HL-60 (cell line): ENCODE results near the gene MMAB.

Experiments used
- DNase-seq, 2 experiments: peaks; one replicate each; pipeline ENCODE4 v3.0.0-alpha.2; 2010 to 2020; ENCODE audit warnings: low read depth in 1 of 2, low spot score in 1 of 2
- H3K27ac ChIP-seq: fragments of 250-450 bp; sonication (Bioruptor Pico); replicated peaks from 2 replicates; pipeline ENCODE4 v1.5.1; 2020; ENCODE audit warnings: mild to moderate bottlenecking, moderate library complexity
- H3K27me3 ChIP-seq: fragments of 250-450 bp; sonication (Bioruptor Pico); 2 replicates; pipeline ENCODE4 v1.5.1; 2021; ENCODE audit warnings: mild to moderate bottlenecking, moderate library complexity; ENCODE audit not compliant: insufficient read depth, poor library complexity, severe bottlenecking
- H3K4me3 ChIP-seq: replicated peaks from 2 replicates; pipeline ENCODE4 v1.5.1; 2011; ENCODE audit warnings: mild to moderate bottlenecking, control low read depth, low read length; ENCODE audit not compliant: insufficient read depth
- GABPA ChIP-seq: IDR thresholded peaks from 2 replicates; pipeline ENCODE4 v1.6.1; 2012; ENCODE audit warnings: low read depth
- POLR2AphosphoS5 ChIP-seq: IDR thresholded peaks from 2 replicates; pipeline ENCODE4 v1.6.1; 2012; ENCODE audit warnings: low read depth
- SPI1 ChIP-seq: IDR thresholded peaks from 2 replicates; pipeline ENCODE4 v1.6.1; 2012; ENCODE audit warnings: low read depth, mild to moderate bottlenecking, borderline replicate concordance
- TF ChIP-seq, protein P1 (sequence below): IDR thresholded peaks from one replicate; pipeline ENCODE4 v1.5.1; 2011; ENCODE audit warnings: low read length, control low read depth, inconsistent platforms; ENCODE audit not compliant: insufficient read depth
- TF ChIP-seq, protein P2 (sequence below): IDR thresholded peaks from 2 replicates; pipeline ENCODE4 v1.6.1; 2012; ENCODE audit warnings: low read depth; ENCODE audit not compliant: insufficient replicate concordance

Gene MMAB

DNA sequence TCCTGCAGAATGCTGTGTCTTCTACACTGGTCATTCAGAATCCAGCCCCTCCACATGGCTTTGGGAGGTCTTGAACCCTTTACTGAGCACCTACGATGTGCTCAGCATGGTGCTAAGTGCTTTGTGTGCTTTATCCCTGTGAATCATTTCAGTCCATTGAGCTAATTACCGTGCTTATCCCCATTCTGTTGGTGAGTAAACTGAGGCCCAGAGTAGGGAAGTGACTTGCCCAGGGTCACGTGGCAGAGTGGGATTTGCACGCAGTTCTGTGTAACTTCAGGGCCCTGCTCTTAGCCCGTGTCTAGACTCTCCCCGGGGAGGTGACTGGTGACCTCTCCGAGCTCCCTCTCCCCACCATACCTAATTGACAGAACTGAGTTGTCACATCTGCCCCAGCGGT, 27.7 kb upstream of the MMAB start:
- TF ChIP-seq SPI1 (no peak), POLR2AphosphoS5 (no peak)
- DNase-seq: no peak
- H3K27me3 ChIP-seq: no peaks in the 10 kb centered on the region

DNA sequence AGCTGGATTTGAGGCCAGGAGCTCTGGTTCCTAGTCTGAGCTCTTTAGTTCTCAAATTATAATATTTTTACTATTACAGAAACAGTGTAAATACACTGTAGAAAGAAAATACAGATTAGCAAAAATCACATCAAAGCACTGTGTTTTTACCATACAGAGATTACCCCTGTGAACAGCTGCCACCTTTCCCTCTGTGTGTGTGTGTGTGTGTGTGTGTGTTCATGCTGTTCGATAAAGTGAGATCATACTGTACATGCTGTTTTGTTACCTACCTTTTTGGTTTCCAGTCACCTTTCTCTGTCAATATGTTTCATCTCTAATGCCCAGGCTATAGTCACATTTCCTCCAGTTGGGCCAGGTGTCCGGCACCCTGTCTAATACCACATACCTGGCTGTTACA, 27.2 kb upstream of the MMAB start:
- no peak for TF ChIP-seq SPI1
- TF ChIP-seq, protein P1, sequence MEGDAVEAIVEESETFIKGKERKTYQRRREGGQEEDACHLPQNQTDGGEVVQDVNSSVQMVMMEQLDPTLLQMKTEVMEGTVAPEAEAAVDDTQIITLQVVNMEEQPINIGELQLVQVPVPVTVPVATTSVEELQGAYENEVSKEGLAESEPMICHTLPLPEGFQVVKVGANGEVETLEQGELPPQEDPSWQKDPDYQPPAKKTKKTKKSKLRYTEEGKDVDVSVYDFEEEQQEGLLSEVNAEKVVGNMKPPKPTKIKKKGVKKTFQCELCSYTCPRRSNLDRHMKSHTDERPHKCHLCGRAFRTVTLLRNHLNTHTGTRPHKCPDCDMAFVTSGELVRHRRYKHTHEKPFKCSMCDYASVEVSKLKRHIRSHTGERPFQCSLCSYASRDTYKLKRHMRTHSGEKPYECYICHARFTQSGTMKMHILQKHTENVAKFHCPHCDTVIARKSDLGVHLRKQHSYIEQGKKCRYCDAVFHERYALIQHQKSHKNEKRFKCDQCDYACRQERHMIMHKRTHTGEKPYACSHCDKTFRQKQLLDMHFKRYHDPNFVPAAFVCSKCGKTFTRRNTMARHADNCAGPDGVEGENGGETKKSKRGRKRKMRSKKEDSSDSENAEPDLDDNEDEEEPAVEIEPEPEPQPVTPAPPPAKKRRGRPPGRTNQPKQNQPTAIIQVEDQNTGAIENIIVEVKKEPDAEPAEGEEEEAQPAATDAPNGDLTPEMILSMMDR: no peak
- no peak for TF ChIP-seq GABPA
- TF ChIP-seq, protein P2, sequence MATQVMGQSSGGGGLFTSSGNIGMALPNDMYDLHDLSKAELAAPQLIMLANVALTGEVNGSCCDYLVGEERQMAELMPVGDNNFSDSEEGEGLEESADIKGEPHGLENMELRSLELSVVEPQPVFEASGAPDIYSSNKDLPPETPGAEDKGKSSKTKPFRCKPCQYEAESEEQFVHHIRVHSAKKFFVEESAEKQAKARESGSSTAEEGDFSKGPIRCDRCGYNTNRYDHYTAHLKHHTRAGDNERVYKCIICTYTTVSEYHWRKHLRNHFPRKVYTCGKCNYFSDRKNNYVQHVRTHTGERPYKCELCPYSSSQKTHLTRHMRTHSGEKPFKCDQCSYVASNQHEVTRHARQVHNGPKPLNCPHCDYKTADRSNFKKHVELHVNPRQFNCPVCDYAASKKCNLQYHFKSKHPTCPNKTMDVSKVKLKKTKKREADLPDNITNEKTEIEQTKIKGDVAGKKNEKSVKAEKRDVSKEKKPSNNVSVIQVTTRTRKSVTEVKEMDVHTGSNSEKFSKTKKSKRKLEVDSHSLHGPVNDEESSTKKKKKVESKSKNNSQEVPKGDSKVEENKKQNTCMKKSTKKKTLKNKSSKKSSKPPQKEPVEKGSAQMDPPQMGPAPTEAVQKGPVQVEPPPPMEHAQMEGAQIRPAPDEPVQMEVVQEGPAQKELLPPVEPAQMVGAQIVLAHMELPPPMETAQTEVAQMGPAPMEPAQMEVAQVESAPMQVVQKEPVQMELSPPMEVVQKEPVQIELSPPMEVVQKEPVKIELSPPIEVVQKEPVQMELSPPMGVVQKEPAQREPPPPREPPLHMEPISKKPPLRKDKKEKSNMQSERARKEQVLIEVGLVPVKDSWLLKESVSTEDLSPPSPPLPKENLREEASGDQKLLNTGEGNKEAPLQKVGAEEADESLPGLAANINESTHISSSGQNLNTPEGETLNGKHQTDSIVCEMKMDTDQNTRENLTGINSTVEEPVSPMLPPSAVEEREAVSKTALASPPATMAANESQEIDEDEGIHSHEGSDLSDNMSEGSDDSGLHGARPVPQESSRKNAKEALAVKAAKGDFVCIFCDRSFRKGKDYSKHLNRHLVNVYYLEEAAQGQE: no peak
- TF ChIP-seq POLR2AphosphoS5: no peak

More for the DNA sequence above, 27.7 kb upstream of the MMAB start:
- Histone ChIP-seq H3K4me3 (no peak overlapping the region), H3K27ac (no peak overlapping the region)

DNA sequence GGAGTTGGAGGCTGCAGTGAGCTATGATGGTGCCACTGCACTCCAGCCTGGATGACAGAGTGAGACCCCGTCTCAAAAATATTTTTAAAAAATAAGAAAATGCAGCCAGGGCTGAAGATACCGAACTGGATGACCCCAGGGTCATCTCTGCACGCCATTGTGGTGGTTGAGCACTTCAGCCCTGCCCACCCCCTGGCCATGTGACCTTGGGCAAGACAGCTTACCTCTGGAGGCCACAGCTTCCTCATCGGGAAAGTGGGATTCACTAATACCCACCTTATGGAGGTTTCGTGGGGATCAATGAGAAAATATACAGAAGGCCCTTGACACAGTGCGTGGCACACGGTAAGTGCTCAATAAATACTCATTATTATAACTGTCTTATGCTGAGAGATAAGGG, 25.8 kb upstream of the MMAB start:
- H3K27ac ChIP-seq: no peak overlapping the region
- DNase-seq: no peak
- TF ChIP-seq SPI1: no peak
- no peak for TF ChIP-seq POLR2AphosphoS5
- TF ChIP-seq GABPA: no peak
- TF ChIP-seq, protein P2: no peak
- TF ChIP-seq, protein P1: no peak

More for the DNA sequence above, 27.2 kb upstream of the MMAB start:
- Histone ChIP-seq H3K27ac (no peak overlapping the region), H3K4me3 (no peak overlapping the region), H3K27me3 (no peaks in the 10 kb centered on the region)
- DNase-seq: no peak

DNA sequence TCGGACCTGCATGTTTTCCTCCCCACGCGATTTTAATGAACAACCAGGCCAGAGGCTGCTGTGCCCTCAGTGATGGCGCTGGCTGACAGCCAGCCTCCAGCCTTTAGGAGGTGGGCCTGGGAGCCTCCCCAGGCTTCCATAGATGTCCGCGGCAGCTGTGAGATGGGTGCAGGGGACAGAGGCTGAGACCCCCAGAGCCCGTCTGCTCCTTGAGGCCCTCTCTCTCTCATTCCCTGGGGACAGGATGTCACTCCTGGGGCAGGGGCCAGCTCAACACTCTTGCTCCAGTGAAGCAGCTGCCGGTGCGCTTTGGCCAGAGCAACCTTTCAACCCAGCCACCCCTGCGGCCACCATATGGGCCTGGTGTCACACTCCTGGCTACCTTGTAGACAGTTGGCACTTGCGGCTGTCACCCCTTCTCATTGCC, 25.1 kb upstream of the MMAB start:
- no peak overlapping the region for H3K27ac ChIP-seq
- DNase-seq: no peak

More for the DNA sequence above, 25.8 kb upstream of the MMAB start:
- H3K4me3 ChIP-seq: no peak overlapping the region
- no peaks in the 10 kb centered on the region for H3K27me3 ChIP-seq

More for the DNA sequence above, 25.1 kb upstream of the MMAB start:
- Histone ChIP-seq H3K4me3 (no peak overlapping the region), H3K27me3 (no peaks in the 10 kb centered on the region)
- TF ChIP-seq GABPA (no peak), POLR2AphosphoS5 (no peak), SPI1 (no peak)
- TF ChIP-seq, protein P2: no peak
